Measurements from ENCODE around the gene MICAL2. TPM values are rescaled to one million over a fixed set of nuclear protein-coding genes. Genes with fewer than 3 reads are reported as not detected.

MICAL2 gene
- total RNA-seq, 1 donor from 2014 or later: 0.27 TPM

GRCh38 chr11:12111549-12112520 is 1.4 kb downstream of the MICAL2 start:
- CTCF ChIA-PET: no interaction called here
- no peak for TF ChIP-seq CTCF (IDR thresholded peaks at IDR 0.05)
- intact Hi-C loops (cut with micrococcal nuclease): no loop called here
- H3K4me3 Mint-ChIP-seq: no peak overlapping the region
- H3K27ac Mint-ChIP-seq: no peak overlapping the region
- no peaks in the 10 kb centered on the region for H3K36me3 Mint-ChIP-seq (ENCODE audit: low read depth)
- peaks cover 7% of the 10 kb centered on the region for H3K4me1 Mint-ChIP-seq
- no peak for DNase-seq
- no peaks in the 10 kb centered on the region for H3K9me3 Mint-ChIP-seq
- no peak for ATAC-seq (ENCODE audit: low read depth)
- POLR2A ChIA-PET: no interaction called here
- peaks cover 30% of the 10 kb centered on the region for H3K27me3 Mint-ChIP-seq

DNA sequence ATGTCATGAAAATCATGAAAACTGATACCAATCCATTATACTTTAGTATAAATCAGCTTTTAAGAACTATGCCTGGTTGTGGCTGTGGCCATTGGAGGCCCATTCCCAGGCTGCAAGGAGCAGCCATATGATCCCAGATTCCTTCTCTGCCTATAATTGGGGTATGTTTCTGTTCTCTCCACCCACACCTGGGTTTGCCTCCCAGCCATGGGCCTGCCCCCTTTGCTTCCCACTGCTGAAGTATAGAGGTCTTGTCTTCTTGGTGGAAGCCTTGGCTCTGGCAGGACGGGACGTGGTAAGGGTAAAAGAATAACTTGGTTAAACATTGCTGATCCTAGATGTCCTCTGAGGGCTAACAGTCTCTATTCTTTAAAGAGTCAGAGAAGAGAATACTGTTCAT is 2.4 kb downstream of the MICAL2 start:
- intact Hi-C loops (cut with micrococcal nuclease): no loop called here
- Mint-ChIP-seq H3K27me3 (peaks cover 30% of the 10 kb centered on the region), H3K9me3 (no peaks in the 10 kb centered on the region), H3K36me3 (ENCODE audit: low read depth) (no peaks in the 10 kb centered on the region), H3K4me3 (peak overlapping the region; percentile 12), H3K27ac (no peak overlapping the region), H3K4me1 (peaks cover 7% of the 10 kb centered on the region)
- TF ChIP-seq CTCF (IDR thresholded peaks at IDR 0.05): no peak
- ATAC-seq (ENCODE audit: low read depth) (no peak), DNase-seq (no peak)
- CTCF ChIA-PET: no interaction called here
- POLR2A ChIA-PET: no interaction called here

DNA sequence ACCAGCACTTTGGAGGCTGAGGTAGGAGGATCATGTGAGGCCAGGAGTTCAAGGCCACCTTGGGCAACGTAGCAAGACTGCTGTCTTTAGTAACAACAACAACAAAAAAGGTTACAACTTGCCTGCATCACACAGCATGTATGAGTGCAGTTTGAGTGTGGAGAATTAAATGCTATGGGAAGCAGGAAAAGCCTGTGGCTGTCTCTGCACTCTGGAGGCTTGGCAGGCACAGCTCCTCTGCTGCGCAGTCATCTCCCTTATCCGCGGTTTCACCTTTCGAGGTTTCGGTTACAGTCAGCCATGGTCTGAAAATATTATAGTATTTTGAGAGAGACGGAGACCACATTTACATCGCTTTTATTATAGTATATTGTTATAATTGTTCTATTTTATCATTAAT is 2.9 kb downstream of the MICAL2 start:
- ChIA-PET CTCF (no interaction called here), POLR2A (no interaction called here)
- intact Hi-C loops (cut with micrococcal nuclease): no loop called here
- no peak for TF ChIP-seq CTCF (IDR thresholded peaks at IDR 0.05)
- Mint-ChIP-seq H3K36me3 (ENCODE audit: low read depth) (no peaks in the 10 kb centered on the region), H3K4me3 (no peak overlapping the region), H3K27ac (no peak overlapping the region), H3K4me1 (peaks cover 7% of the 10 kb centered on the region), H3K27me3 (peaks cover 30% of the 10 kb centered on the region), H3K9me3 (no peaks in the 10 kb centered on the region)
- DNase-seq (no peak), ATAC-seq (ENCODE audit: low read depth) (no peak)

GRCh38 chr11:12114193-12115033 is 4.0 kb downstream of the MICAL2 start:
- ChIA-PET CTCF (no interaction called here), POLR2A (no interaction called here)
- ATAC-seq (ENCODE audit: low read depth): no peak
- intact Hi-C loops (cut with micrococcal nuclease): no loop called here
- no peak for TF ChIP-seq CTCF (IDR thresholded peaks at IDR 0.05)
- Mint-ChIP-seq H3K27me3 (peaks cover 31% of the 10 kb centered on the region), H3K9me3 (no peaks in the 10 kb centered on the region), H3K4me1 (peaks cover 7% of the 10 kb centered on the region), H3K27ac (no peak overlapping the region), H3K4me3 (no peak overlapping the region), H3K36me3 (ENCODE audit: low read depth) (no peaks in the 10 kb centered on the region)
- no peak for DNase-seq

- no peak for TF ChIP-seq CTCF (IDR thresholded peaks at IDR 0.05)
- no peak overlapping the region for H3K4me3 Mint-ChIP-seq
- no peaks in the 10 kb centered on the region for H3K9me3 Mint-ChIP-seq
- ChIA-PET CTCF (no interaction called here), POLR2A (no interaction called here)
- no peaks in the 10 kb centered on the region for H3K4me1 Mint-ChIP-seq
- no peaks in the 10 kb centered on the region for H3K36me3 Mint-ChIP-seq (ENCODE audit: low read depth)
- ATAC-seq (ENCODE audit: low read depth) (no peak), DNase-seq (no peak)
- H3K27me3 Mint-ChIP-seq: peaks cover 33% of the 10 kb centered on the region
- intact Hi-C loops (cut with micrococcal nuclease): no loop called here
- H3K27ac Mint-ChIP-seq: no peak overlapping the region
These were observed 6.1 kb downstream of the MICAL2 start for GRCh38 chr11:12116425-12117032.

Data from activated B cell treated with CpG ODN at 0.5 μM for 24 hours (primary cell).